Testis (tissue), 3 donors: ENCODE results near the gene RAPGEF6. TPM values are rescaled to one million over a fixed set of nuclear protein-coding genes. Genes with fewer than 3 reads are reported as not detected.
"Not testable (repeated sequence)": the region's sequence is repeated elsewhere in the genome, so short reads cannot be mapped to it uniquely, and the experiment has no call there.

Source experiments
- DNase-seq: peaks from one replicate; pipeline ENCODE4 v3.0.0-alpha.2; 2019
- H3K27ac ChIP-seq, 2 donors: fragments of 200-600 bp; sonication (generic); one replicate each; pipeline ENCODE4 v1.5.1; 2019
- H3K27me3 ChIP-seq: fragments of 200-600 bp; sonication (generic); one replicate; pipeline ENCODE4 v1.5.1; 2019
- H3K36me3 ChIP-seq: fragments of 200-600 bp; sonication (generic); one replicate; pipeline ENCODE4 v1.5.1; 2017; ENCODE audit warnings: low read depth; ENCODE audit errors: missing control alignments
- H3K4me1 ChIP-seq: fragments of 200-600 bp; sonication (generic); one replicate; pipeline ENCODE4 v1.5.1; 2019
- H3K4me3 ChIP-seq, 2 donors: fragments of 200-600 bp; sonication (generic); one replicate each; pipeline ENCODE4 v1.5.1; 2017 to 2019
- H3K9me3 ChIP-seq: fragments of 200-600 bp; sonication (generic); one replicate; pipeline ENCODE4 v1.5.1; 2017
- POLR2A ChIP-seq: fragments of 450-650 bp; IDR thresholded peaks from one replicate; pipeline ENCODE4 v1.6.1; 2017; ENCODE audit warnings: antibody characterized with exemption, mild to moderate bottlenecking, moderate library complexity
- WGBS, 2 donors: methylation state at CpG; one replicate each; pipeline ENCODE4 v1.1.5; 2018; 5-methylcytosine and 5-hydroxymethylcytosine counted together
- intact Hi-C: fragments of 100-400 bp; cut with DNase I; formaldehyde crosslinking; loops from one replicate; pipeline ENCODE4 v1.15.1; 2023; ENCODE audit warnings: low total_unique reads
- polyA plus RNA-seq: library from polyadenylated mRNA; stranded (reverse); fragments of 350-450 nt; fragmentation: Illumina TruSeq; extraction: RNeasy Lipid Tissue Mini Kit (QIAGEN cat#74804); gene quantifications from one replicate; pipeline ENCODE4 v1.2.3, GENCODE V29; 2014; ENCODE audit warnings: low read depth, low replicate concordance; ENCODE audit not compliant: insufficient read depth
- total RNA-seq, 2 donors: library from RNA; depleted of rRNA; stranded (reverse); fragments of >200 nt; gene quantifications; one replicate each; pipeline ENCODE4 v1.2.3, GENCODE V29; 2016
- TF ChIP-seq, protein P1 (sequence below), 3 experiments: fragments of 450-650 bp in 2 of 3; fragments of 200-600 bp in 1 of 3; sonication (generic) in 1 of 3; IDR thresholded peaks; one replicate each; pipeline ENCODE4 v1.5.1; 2016 to 2019; ENCODE audit warnings: antibody characterized with exemption in 3 of 3, mild to moderate bottlenecking in 2 of 3, moderate library complexity in 1 of 3

RAPGEF6 gene
- total and polyA plus RNA-seq, 3 donors from 2014 or later, result 27.6 to 59.0 (median 40.1) TPM

GRCh38 chr5:131406975-131407638 lies 227.9 kb downstream of the RAPGEF6 start:
- 94 to 96% methylated on average over 6 of the region's 6 CpGs for WGBS, 2 donors
- TF ChIP-seq POLR2A, result no peak
- TF ChIP-seq, protein P1, sequence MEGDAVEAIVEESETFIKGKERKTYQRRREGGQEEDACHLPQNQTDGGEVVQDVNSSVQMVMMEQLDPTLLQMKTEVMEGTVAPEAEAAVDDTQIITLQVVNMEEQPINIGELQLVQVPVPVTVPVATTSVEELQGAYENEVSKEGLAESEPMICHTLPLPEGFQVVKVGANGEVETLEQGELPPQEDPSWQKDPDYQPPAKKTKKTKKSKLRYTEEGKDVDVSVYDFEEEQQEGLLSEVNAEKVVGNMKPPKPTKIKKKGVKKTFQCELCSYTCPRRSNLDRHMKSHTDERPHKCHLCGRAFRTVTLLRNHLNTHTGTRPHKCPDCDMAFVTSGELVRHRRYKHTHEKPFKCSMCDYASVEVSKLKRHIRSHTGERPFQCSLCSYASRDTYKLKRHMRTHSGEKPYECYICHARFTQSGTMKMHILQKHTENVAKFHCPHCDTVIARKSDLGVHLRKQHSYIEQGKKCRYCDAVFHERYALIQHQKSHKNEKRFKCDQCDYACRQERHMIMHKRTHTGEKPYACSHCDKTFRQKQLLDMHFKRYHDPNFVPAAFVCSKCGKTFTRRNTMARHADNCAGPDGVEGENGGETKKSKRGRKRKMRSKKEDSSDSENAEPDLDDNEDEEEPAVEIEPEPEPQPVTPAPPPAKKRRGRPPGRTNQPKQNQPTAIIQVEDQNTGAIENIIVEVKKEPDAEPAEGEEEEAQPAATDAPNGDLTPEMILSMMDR (IDR thresholded peaks at IDR 0.05), result no peak
- Histone ChIP-seq H3K27me3 (no peaks in the 10 kb centered on the region), H3K4me1 (no peaks in the 10 kb centered on the region), H3K27ac (no peak overlapping the region), H3K36me3 (no peaks in the 10 kb centered on the region), H3K9me3 (no peaks in the 10 kb centered on the region), H3K4me3 (no peak overlapping the region)
- DNase-seq, result no peak
- intact Hi-C loops, result no loop called here

GRCh38 chr5:131406076-131406475 lies 229.0 kb downstream of the RAPGEF6 start:
- 88 to 92% methylated on average over 2 of the region's 2 CpGs for WGBS, 2 donors
- Histone ChIP-seq H3K4me3 (no peak overlapping the region), H3K4me1 (no peaks in the 10 kb centered on the region), H3K36me3 (no peaks in the 10 kb centered on the region), H3K9me3 (no peaks in the 10 kb centered on the region), H3K27ac (no peak overlapping the region), H3K27me3 (no peaks in the 10 kb centered on the region)
- no peak for DNase-seq
- TF ChIP-seq, protein P1 (IDR thresholded peaks at IDR 0.05), result no peak
- no peak for TF ChIP-seq POLR2A
- intact Hi-C loops, result no loop called here

DNA sequence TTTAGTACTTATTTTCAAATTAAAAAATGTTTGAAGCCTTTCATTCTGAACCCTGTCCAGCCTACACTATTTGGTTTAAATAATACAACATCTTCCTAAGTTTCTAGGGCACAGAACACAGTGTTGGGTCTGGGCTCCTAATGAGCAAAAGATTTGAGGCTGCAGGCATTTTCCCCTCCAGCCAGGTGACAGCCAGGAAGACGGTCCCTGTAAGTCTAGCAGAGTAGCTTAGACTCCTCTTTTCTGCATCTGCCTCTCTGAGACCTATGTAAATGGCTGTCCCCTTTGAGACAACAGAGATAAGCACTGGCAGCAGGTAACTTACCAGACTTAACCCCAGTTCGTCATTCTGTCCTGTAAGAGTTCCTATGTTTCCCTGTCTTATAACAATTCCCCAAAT lies 229.4 kb downstream of the RAPGEF6 start:
- TF ChIP-seq, protein P1 (IDR thresholded peaks at IDR 0.05), result no peak
- no peak for TF ChIP-seq POLR2A
- no peak overlapping the region for H3K4me3 ChIP-seq
- H3K27ac ChIP-seq, result no peak overlapping the region
- intact Hi-C loops, result no loop called here
- H3K36me3 ChIP-seq, result no peaks in the 10 kb centered on the region
- no peaks in the 10 kb centered on the region for H3K27me3 ChIP-seq
- 83 to 95% methylated on average over 2 of the region's 2 CpGs for WGBS, 2 donors
- H3K9me3 ChIP-seq, result no peaks in the 10 kb centered on the region
- DNase-seq, result no peak
- H3K4me1 ChIP-seq, result no peaks in the 10 kb centered on the region

DNA sequence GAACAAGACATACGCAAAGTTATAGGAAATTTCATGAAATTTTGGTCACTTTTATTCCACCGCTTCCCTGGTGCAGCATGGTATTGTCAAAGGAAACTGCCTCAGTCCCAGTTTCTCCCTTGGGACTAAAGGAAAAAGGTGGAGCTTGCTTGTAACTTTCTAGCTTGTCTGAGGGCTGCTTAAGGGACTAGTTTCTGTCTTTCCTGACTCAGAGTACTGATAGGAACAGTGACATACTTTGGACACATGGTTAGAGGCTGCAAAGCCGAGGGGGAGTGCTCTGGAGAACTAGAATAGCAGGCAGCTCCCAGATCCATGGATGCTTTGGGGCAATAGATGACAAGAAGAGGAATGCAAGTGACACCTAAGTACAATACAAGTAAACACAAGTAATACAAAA lies 234.4 kb downstream of the RAPGEF6 start:
- intact Hi-C loops, result no loop called here

DNA sequence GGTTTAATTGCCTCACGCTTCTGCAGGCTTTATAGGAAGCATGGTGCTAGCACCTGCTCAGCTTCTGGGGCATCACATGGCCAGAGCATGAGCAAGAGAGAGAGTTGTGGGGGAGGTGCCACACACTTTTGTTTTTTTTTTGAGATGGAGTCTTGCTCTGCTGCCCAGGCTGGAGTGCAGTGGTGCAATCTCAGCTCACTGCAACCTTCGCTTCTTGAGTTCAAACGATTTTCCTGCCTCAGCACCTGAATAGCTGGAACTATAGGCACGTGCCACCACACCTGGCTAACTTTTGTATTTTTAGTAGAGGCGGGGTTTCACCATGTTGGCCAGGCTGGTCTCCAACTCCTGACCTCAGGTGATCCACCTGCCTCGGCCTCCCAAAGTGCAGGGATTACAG lies 236.0 kb downstream of the RAPGEF6 start:
- H3K27me3 ChIP-seq, H3K9me3 ChIP-seq, H3K36me3 ChIP-seq, H3K27ac ChIP-seq, H3K4me3 ChIP-seq, DNase-seq, intact Hi-C loops, H3K4me1 ChIP-seq: not testable (repeated sequence)
- WGBS, 2 donors, result 86 to 96% methylated on average over 6 of the region's 6 CpGs

More for the DNA sequence above, 234.4 kb downstream of the RAPGEF6 start:
- Histone ChIP-seq H3K36me3 (no peaks in the 10 kb centered on the region), H3K9me3 (no peaks in the 10 kb centered on the region), H3K27me3 (no peaks in the 10 kb centered on the region), H3K27ac (no peak overlapping the region), H3K4me3 (no peak overlapping the region), H3K4me1 (no peaks in the 10 kb centered on the region)
- TF ChIP-seq, protein P1 (IDR thresholded peaks at IDR 0.05), result no peak
- TF ChIP-seq POLR2A, result no peak
- no peak for DNase-seq
- WGBS, 2 donors, result 96% methylated on average over 3 of the region's 3 CpGs
